Coronary artery (tissue), 2 donors: Measurements from ENCODE around the gene SLC10A1.
A peak's percentile ranks its signal among the peaks of the same experiment; 100 is the strongest.
"Not testable (repeated sequence)": the region's sequence is repeated elsewhere in the genome, so short reads cannot be mapped to it uniquely, and the experiment has no call there.

Source experiments
- DNase-seq: peaks from one replicate; pipeline ENCODE4 v3.0.0-alpha.2; 2017; ENCODE audit warnings: low spot score
- H3K27ac ChIP-seq, 2 donors: fragments of 200-600 bp; sonication (generic); one replicate each; pipeline ENCODE4 v1.5.1; 2016 to 2019
- H3K4me3 ChIP-seq: fragments of 200-600 bp; sonication (generic); 2 replicates; pipeline ENCODE4 v1.5.1; 2016; ENCODE audit warnings: mild to moderate bottlenecking, moderate library complexity
- TF ChIP-seq, protein P1 (sequence below): fragments of 200-600 bp; sonication (generic); IDR thresholded peaks from one replicate; pipeline ENCODE4 v1.5.1; 2019; ENCODE audit warnings: antibody characterized with exemption

SLC10A1 gene

DNA sequence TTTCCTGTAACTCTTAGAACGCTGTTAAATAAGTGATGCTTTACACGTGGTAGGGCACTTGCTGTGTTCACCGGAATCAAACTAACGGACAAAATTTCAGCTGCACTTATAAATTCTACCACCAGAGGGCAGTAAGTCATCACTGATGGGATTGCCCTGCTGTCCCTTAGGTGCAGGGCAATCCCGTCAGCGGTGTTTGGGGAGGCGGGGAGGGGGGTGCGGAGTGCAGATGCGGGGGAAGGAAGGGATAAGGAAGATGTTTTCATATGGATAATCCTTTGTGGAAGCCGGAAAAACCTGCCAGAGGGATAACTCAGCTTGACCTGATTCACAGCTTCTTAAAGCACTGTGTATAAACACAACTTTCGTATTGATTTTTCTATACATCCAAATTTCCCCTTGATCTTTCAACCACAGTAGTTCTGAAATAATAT, 21.7 kb upstream of the SLC10A1 start:
- Histone ChIP-seq H3K27ac (no peak overlapping the region), H3K4me3 (no peak overlapping the region)
- TF ChIP-seq, protein P1, sequence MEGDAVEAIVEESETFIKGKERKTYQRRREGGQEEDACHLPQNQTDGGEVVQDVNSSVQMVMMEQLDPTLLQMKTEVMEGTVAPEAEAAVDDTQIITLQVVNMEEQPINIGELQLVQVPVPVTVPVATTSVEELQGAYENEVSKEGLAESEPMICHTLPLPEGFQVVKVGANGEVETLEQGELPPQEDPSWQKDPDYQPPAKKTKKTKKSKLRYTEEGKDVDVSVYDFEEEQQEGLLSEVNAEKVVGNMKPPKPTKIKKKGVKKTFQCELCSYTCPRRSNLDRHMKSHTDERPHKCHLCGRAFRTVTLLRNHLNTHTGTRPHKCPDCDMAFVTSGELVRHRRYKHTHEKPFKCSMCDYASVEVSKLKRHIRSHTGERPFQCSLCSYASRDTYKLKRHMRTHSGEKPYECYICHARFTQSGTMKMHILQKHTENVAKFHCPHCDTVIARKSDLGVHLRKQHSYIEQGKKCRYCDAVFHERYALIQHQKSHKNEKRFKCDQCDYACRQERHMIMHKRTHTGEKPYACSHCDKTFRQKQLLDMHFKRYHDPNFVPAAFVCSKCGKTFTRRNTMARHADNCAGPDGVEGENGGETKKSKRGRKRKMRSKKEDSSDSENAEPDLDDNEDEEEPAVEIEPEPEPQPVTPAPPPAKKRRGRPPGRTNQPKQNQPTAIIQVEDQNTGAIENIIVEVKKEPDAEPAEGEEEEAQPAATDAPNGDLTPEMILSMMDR = peak; percentile 80
- DNase-seq = no peak

DNA sequence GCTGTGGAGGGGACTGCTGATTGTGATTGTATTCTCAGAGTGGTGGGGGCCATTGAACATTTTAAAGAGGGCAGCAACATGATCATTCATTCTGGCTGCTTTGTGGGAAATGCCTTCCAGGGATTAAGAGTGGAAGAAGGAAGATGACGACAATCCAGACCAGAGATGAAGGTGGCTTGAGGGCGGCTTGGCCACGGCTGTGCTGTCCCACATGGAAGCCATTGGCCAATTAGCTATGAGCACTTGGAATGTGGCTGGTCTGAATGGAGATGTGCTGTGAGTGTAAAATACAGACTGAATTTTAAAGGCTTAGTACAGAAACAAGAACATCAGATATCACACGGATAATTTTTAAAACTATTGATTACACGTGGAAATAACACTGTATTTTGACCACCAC, 19.2 kb upstream of the SLC10A1 start:
- no peak for DNase-seq
- Histone ChIP-seq H3K4me3 (no peak overlapping the region), H3K27ac (no peak overlapping the region)
- TF ChIP-seq, protein P1 = no peak

- DNase-seq = no peak
- TF ChIP-seq, protein P1 = no peak
- Histone ChIP-seq H3K4me3 (no peak overlapping the region), H3K27ac (no peak overlapping the region)
Measured at GRCh38 chr14:69815556-69815955, 18.5 kb upstream of the SLC10A1 start.

GRCh38 chr14:69814397-69814796, 17.4 kb upstream of the SLC10A1 start:
- H3K4me3 ChIP-seq = no peak overlapping the region
- no peak for DNase-seq
- no peak overlapping the region for H3K27ac ChIP-seq
- TF ChIP-seq, protein P1 = no peak

- DNase-seq, H3K4me3 ChIP-seq, H3K27ac ChIP-seq: not testable (repeated sequence)
Measured at GRCh38 chr14:69813346-69813745, 16.3 kb upstream of the SLC10A1 start.

DNA sequence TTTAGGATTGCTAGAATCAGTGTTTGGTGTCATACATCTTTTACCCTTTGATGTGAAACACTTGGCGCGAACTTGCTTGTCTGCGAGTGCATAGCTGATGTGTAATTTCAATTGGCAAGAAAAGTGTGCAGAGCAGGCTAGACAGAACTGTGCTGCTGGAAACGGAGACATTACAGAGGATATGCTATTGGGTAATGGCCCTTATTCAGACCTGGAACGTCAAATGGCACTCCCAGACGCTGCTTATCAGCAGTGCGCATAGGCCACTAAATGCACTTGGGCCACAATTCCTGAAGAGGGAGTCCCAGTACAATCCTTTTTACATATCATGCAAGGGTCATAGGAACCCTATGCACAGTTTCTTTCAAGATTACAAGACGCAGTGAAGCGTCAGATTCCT, 15.7 kb upstream of the SLC10A1 start:
- Histone ChIP-seq H3K4me3 (no peak overlapping the region), H3K27ac (no peak overlapping the region)
- no peak for DNase-seq
- TF ChIP-seq, protein P1 = no peak

- DNase-seq = no peak
- Histone ChIP-seq H3K4me3 (no peak overlapping the region), H3K27ac (no peak overlapping the region)
- TF ChIP-seq, protein P1 = no peak
Measured at GRCh38 chr14:69811868-69812252, 14.8 kb upstream of the SLC10A1 start.
